Daoy (cell line): ENCODE results near the gene CNOT9. TPM values are rescaled to one million over a fixed set of nuclear protein-coding genes. Genes with fewer than 3 reads are reported as not detected.

ENCODE experiments used
- DNase-seq: peaks from one replicate; pipeline ENCODE4 v3.0.0-alpha.2; 2015; ENCODE audit warnings: low read depth
- total RNA-seq: library from RNA; depleted of rRNA; stranded (reverse); fragments of >200 nt; shearing (Covaris generic); gene quantifications from 2 replicates; pipeline ENCODE4 v1.2.3, GENCODE V29; 2014; rRNA removed

CNOT9 gene
- total RNA-seq, 1 experiment from 2014 or later = 94.2 TPM

DNA sequence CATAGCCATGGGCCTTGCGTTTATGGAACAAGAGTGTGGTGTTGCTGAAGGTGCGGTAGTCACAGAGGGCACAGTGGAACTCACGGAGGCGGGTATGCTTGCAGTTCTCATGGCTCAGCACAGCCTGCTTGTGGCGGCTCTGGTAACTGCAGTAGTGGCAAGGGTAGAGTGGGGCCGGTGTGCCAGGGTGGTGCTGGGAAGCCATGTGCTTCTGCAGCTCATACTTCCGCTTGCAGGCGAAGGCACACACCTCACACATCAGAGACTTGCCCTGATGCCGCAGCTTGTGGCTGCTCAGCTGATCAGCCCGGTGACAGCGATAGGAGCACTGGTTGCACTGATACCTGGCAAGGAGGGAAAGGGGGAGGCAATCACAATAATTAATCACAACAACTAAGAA, 76.1 kb downstream of the CNOT9 start:
- DNase-seq = no peak

DNA sequence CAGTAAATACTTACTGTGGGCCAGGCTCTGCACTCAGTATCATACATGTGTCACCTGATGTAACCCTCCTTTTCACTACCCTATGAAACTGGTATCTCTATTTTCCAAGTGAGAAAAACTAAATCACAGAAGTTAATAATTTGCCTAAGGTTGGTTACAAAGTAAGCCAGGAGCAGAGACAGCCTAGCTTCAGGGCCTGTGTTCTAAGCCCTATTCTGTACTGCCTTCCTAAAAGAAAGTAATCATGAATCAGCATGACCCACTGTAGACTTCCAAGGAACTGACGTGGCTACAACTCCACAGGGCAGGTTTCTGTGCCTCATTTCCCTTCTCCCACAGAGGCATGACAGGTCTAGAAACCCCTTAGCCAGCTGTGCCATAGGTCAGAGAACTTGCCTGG, 76.5 kb downstream of the CNOT9 start:
- DNase-seq = peak; percentile 70

Other genes with a start within 250 kb of the CNOT9 start
- not detected in 2 replicates for gene CATIP, start 212.0 kb upstream of the CNOT9 start, total RNA-seq
- gene SLC11A1, start 186.6 kb upstream of the CNOT9 start, total RNA-seq = not detected in 2 replicates
- gene CTDSP1, start 169.0 kb upstream of the CNOT9 start, total RNA-seq = 27.4 and 36.3 TPM in 2 replicates
- gene VIL1, start 149.7 kb upstream of the CNOT9 start, total RNA-seq = 0.06 TPM in 1 of 2 replicates, not detected in the other
- 11.4 and 16.1 TPM in 2 replicates for gene USP37, start 488 bp upstream of the CNOT9 start, total RNA-seq
- 0.06 TPM in 1 of 2 replicates, not detected in the other for gene PLCD4, start 39.1 kb downstream of the CNOT9 start, total RNA-seq
- gene ZNF142, start 90.8 kb downstream of the CNOT9 start, total RNA-seq = 7.3 and 7.6 TPM in 2 replicates
- gene BCS1L, start 90.8 kb downstream of the CNOT9 start, total RNA-seq = 53.3 and 59.9 TPM in 2 replicates
- 42.3 and 54.7 TPM in 2 replicates for gene RNF25, start 103.2 kb downstream of the CNOT9 start, total RNA-seq
- 13.9 and 28.7 TPM in 2 replicates for gene STK36, start 103.2 kb downstream of the CNOT9 start, total RNA-seq
- 13.7 and 15.4 TPM in 2 replicates for gene TTLL4, start 142.0 kb downstream of the CNOT9 start, total RNA-seq
- 0.77 and 0.80 TPM in 2 replicates for gene CYP27A1, start 213.3 kb downstream of the CNOT9 start, total RNA-seq